ENCODE measurements around the gene CTNNB1.
A peak's percentile ranks its signal among the peaks of the same experiment; 100 is the strongest.

The CTNNB1 gene

GRCh38 chr3:41198950-41199865 lies at the start of gene CTNNB1:
TSS of gene CTNNB1 (plus strand) at chr3:41199505. CDS start at chr3:41224069, 24,564 bp downstream.
- peak; percentile 72 for DNase-seq

- DNase-seq: no peak
These were observed 43.5 kb upstream of the CTNNB1 start for GRCh38 chr3:41155834-41156233.

DNA sequence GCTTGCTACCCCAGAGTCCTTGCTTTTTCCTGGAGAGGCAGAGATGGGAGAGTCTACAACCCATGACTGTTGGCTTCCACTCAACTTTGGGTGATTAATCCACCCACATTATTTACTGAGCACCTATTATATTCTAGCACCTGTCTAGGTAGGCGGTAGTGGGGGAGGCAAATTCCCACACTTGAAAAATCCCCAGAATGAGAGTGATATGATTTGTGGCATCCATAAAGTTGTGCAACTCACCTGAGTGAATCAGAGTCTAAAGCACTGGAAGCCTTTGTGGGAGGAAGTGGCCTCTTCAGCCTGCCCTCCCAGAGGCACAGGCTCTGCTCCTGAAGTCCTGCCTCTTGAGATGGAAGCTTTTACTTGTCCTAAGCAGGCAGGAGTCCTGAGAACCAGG lies 40.4 kb upstream of the CTNNB1 start:
- no peak for DNase-seq

GRCh38 chr3:41159588-41160189 lies 39.6 kb upstream of the CTNNB1 start:
- no peak for DNase-seq

DNA sequence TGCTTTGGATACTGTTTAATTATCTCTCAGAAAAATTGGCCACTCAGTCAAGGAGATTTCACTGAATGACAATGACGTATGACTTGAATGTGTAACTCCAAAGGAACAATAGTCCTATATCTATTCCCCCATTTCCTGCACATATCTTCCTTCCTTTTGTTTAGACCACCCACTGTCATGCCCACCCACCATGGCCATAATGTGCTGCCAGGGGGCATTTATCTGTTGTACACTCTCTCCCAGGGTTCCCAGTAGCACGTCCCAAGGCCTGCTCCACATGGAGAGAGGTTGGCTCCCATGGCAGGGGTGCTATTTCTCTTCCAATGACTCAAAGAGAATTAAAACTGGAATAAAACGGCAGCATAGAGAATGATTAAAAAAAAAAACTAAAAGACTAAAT lies 36.8 kb upstream of the CTNNB1 start:
- no peak for DNase-seq

GRCh38 chr3:41163006-41163405 lies 36.3 kb upstream of the CTNNB1 start:
- no peak for DNase-seq

DNA sequence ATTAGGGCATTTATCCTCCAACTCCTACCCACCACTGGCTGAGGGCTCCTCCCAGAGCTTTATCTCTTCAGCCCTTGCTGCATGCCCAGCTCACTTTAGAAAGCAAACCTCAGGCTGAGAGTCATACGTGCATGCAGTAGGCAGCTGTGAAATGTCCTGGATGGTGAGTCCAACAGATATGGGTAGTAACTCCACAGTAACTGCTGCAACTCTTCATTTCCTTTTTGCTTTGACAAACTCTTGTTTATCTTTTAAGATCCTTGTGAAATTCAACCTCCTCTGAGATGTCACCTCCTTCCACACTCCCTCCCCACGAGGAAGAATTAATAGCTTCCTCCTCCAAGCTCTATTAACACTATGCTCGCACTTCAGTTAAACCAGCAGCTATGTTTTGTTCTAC lies 35.9 kb upstream of the CTNNB1 start:
- no peak for DNase-seq

DNA sequence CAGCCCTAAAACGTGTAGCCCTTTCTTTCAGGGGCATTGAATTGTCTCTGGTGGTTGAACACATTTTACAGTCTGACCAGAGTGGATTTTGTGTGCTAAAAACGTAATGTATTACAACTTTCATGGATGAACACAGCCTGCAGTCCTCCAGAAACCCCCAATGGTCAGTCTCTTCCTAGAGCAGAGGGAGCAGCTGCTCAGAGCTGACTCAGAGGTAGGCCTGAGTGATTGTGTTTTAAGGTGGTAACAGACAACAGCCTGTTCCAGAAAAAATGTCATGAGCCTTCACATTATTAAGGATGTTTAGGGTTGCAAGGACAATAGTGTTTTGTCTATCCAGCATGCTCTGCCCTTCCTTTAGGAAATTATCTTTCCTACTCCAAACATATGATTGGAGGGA lies 34.5 kb upstream of the CTNNB1 start:
- no peak for DNase-seq

DNA sequence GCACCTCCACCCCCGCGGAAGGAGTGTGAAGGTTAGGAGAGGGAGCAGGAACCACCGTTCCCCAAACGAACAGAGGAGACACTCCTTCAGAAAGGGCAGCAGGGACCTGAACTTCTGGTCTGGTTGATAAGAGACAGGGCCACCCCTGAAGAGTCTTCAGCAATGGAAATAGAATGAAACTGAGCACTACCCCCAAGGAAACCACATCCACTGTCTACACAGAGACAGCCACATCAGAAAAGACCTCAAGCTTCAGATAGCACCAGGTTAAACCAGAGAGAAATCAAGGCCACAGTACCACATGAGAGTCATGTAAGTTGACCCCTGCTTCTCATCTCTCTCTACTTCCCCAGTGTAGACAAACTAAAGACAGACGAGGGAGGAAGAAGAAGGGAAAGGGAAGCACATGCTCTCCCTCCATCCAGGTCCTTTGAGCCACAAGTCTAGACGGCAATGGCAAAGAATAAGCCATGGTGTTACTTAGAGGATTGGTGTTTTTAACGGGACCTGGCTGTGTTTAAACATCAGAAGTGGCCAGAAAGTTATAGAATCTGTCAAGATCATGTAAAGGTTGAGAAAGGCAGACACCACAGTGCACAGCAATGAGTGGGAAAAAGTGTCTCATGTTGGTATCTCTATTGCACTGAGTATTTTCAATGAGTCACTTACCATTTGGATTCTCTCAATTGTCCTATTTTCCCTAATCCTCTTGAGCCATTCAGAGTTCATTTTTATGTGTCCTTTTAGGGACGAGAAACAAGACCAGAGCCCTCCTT lies 31.4 kb upstream of the CTNNB1 start:
- no peak for DNase-seq

- no peak for DNase-seq
These were observed 30.3 kb upstream of the CTNNB1 start for GRCh38 chr3:41169023-41169422.

DNA sequence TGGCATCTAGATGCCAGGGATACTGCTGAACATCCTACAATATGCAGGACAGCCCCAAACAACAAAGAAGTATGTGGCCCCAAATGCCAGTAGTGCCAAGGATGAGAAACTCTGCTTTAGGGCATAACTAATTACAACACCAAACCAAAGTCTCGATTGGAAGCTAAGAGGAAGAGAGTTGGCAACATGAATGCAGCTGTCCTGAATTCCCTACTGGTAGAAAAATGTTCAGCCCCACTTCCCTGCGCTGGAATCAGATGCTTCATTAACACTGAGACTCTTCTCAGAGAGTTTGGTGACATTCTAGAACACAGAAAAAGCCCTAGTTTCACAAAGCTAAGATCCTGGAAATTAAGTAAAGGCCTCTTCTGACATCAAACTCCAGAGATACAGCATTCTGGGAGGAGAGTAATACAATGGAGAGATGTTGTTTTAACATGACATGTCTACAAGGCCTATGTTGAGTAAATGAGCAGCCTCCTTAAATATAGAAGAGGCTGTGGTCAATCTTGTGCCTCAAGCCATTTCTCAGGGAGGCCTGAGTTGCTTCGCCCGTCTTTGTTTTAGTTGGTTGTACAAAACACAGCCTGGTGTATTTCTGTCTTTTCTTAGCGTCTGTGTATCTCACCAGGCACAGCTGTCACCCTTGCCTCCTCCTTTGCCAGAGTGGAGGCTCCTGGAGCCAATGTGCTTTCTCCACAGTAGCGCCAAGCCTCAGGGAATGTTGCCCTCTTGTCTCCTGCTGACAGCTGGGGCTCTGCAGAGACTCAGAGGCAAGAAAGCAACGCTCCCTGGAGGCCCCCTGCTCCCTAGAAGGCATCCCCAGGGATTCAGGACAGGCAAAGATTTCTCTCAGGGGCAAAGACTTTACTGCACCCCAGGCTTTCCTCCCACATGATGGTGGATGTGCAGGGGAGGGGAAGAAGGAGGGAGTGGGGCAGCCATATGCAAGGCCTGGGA lies 25.1 kb upstream of the CTNNB1 start:
- DNase-seq: no peak

DNA sequence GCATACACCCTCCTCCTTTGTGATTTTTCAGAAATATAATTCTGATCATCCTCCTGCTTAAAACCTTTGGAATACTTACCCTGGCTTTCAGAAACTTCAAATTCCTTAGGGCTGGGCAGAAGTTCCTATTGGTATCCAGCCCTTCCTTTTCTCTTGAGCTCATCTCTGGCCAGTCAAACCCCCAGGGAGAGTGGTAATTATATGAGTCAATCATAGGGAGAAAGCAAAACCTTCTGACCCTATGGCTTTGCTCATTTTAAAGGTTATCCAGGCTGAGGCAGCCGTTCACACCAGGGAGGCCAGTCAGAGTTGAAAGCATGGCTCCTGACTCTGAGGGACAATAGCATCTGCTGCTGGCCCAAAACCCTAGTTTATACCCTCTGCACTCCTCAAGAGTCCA lies 23.9 kb upstream of the CTNNB1 start:
- no peak for DNase-seq

DNA sequence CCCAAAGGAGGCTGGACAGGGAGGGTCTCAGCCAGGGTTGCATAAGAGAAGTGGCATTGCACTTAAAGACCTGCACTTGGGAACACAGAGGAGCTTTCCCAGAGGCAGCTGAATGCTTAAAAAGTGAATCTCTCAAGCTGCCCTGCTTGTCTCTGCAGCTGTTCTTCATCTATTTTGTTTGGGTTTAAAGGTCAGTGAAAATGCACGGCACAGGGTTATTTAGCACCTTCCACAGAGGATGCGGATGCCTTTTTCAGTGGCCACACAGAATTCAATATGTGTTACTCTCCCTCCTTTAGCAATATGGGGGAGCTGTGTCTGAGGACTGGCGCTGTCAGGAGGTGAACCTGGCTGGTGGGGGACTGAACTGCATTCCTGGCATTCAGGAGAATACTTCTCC lies 22.7 kb upstream of the CTNNB1 start:
- DNase-seq: no peak

DNA sequence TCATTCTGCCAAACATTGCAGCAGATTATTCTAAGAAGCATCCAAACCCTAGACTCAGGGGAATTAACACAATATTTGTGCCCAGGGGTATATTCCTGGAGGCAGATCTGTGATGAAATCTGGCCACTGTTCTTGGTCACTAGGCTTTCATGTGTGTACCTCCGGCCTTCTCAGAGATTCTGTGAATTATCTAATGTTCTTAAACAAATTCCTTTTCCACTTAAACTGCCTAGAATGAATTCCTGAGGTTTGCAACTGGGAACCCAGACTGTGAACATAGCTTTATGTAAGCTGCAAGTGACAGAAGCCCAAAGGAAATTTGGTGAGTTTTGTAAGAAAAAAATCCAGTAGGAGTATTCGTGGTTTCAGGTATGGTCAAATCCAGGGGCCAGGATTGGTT lies 20.7 kb upstream of the CTNNB1 start:
- no peak for DNase-seq

DNA sequence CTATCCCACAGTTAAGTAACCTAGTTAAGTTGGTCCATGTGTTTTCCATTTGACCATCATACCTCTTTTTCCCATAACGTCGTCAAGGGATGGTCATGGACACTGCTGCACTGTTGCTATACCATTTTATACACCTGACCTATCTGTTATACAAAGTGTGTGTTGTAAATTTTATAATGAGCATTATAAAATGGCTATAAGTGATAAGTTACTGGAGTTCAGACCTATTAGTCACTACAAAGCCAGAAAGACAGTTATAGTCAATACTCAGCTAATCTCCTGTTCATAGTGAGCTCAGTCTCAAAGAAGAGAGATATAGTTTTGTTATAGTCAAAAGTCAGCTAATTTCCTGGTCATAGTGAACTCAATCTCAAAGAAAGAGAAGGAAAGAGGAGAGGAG lies 18.9 kb upstream of the CTNNB1 start:
- no peak for DNase-seq

DNA sequence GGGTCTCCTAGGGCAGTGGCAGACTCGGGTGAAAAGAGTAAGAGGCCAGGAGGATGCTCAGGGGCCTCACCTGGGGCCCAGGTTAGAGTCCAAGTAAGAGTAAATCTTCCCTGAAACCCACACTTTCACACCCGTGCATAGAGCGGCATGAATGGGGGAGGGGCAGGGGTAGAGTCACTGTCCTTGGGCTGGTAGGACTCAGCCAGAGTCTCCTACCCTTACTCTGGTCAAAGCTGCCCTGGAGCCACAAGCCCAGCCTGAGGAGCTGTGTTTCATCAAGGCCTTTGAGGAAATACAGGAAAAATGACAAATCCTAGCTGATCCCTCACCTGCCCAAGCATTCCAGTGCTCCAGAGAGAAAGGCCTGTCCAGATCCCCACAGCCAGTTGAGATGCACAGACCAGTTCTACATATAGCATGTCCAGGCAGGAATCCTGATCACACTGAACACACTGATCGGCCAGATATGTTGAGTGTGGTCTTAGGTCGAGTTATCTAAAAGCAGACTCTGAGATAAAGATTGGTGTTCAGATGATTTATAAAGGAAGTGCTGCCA lies 16.7 kb upstream of the CTNNB1 start:
- no peak for DNase-seq

DNA sequence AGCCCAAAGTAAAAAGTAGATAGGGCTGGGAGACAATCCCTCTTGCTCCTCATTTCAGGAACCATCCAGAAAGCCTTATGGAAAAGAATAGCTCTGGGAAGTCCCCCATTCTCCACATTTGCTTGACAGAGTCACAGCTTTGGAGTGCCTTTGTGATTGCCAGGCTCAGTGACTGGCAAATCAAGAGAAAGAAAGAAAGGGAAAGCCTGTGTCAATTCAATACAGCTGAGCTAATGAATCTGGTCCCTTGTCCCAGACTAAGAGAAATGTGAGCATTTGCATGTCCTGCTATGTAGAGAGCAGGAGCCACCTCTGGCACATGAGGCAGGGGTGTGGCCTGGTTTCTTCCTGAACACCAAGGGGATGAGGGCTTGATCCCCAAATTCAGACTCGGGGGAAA lies 14.9 kb upstream of the CTNNB1 start:
- no peak for DNase-seq

GRCh38 chr3:41186297-41186696 lies 13.0 kb upstream of the CTNNB1 start:
- DNase-seq: no peak

- no peak for DNase-seq
These were observed 11.0 kb upstream of the CTNNB1 start for GRCh38 chr3:41188306-41188705.

- DNase-seq: no peak
These were observed 8.6 kb upstream of the CTNNB1 start for GRCh38 chr3:41190509-41191284.

- no peak for DNase-seq
These were observed 6.4 kb upstream of the CTNNB1 start for GRCh38 chr3:41192885-41193284.
